ENCODE measurements around the gene MAP3K4. TPM values are rescaled to one million over a fixed set of nuclear protein-coding genes. Genes with fewer than 3 reads are reported as not detected.

Gene MAP3K4
- total and polyA plus RNA-seq, 2 donors from 2014 or later, result 13.0 to 52.8 TPM

DNA sequence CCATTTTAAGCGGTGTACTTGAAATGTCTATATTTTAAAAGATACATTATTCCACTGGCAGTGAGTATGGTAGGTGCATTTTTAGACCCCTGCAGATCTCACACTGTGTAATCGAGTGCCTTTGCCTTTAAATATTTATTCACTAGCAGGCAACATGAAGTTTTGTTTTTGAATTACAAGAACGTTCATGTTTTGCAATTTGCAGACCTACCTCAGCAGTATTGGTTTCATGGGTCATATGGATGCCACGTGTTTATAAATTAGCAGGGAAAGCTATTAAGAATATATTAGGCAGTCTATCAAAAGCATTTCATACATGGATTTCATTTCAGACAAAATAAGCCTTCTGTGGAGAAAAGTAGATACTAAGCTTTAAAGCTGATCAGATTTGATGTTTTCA is 7.2 kb downstream of the MAP3K4 start:
- intact Hi-C loops (cut with DNase I), result no loop called here
- TF ChIP-seq CTCF (IDR thresholded peaks at IDR 0.05; ENCODE audit: borderline replicate concordance, extremely low read depth, insufficient read depth), result no peak
- DNase-seq, result no peak
- H3K36me3 ChIP-seq (ENCODE audit: control insufficient read depth in 2 of 3, insufficient read depth in 3 of 3, low read length in 3 of 3), result no peaks in the 10 kb centered on the region
- H3K27me3 ChIP-seq (ENCODE audit: control insufficient read depth, insufficient read depth, low read length), result no peaks in the 10 kb centered on the region
- no peak overlapping the region for H3K4me3 ChIP-seq (ENCODE audit: low read length in 3 of 3)
- peaks cover 0 to 6% (median 5%) of the 10 kb centered on the region in 3 donors for H3K4me1 ChIP-seq (ENCODE audit: control insufficient read depth in 2 of 3, insufficient read depth in 2 of 3, low read depth in 1 of 3, low read length in 3 of 3)
- no peak overlapping the region for H3K9ac ChIP-seq (ENCODE audit: low read length in 3 of 3)
- FAIRE-seq, result no peak
- H3K9me3 ChIP-seq (ENCODE audit: control insufficient read depth in 2 of 3, insufficient read depth in 1 of 3, low read length in 3 of 3), result no peaks in the 10 kb centered on the region
- no peak overlapping the region for H3K27ac ChIP-seq (ENCODE audit: low read depth in 2 of 2, low read length in 2 of 2)

GRCh38 chr6:160999516-160999915 is 7.9 kb downstream of the MAP3K4 start:
- Histone ChIP-seq H3K27ac (ENCODE audit: low read depth in 2 of 2, low read length in 2 of 2) (no peak overlapping the region), H3K36me3 (ENCODE audit: control insufficient read depth in 2 of 3, insufficient read depth in 3 of 3, low read length in 3 of 3) (no peaks in the 10 kb centered on the region), H3K27me3 (ENCODE audit: control insufficient read depth, insufficient read depth, low read length) (no peaks in the 10 kb centered on the region), H3K9me3 (ENCODE audit: control insufficient read depth in 2 of 3, insufficient read depth in 1 of 3, low read length in 3 of 3) (no peaks in the 10 kb centered on the region), H3K9ac (ENCODE audit: low read length in 3 of 3) (no peak overlapping the region), H3K4me3 (ENCODE audit: low read length in 3 of 3) (no peak overlapping the region), H3K4me1 (ENCODE audit: control insufficient read depth in 2 of 3, insufficient read depth in 2 of 3, low read depth in 1 of 3, low read length in 3 of 3) (peaks cover 0 to 6% (median 5%) of the 10 kb centered on the region in 3 donors)
- no peak for TF ChIP-seq CTCF (IDR thresholded peaks at IDR 0.05; ENCODE audit: borderline replicate concordance, extremely low read depth, insufficient read depth)
- intact Hi-C loops (cut with DNase I), result no loop called here
- FAIRE-seq (no peak), DNase-seq (no peak)

- intact Hi-C loops (cut with DNase I), result no loop called here
- no peak for TF ChIP-seq CTCF (IDR thresholded peaks at IDR 0.05; ENCODE audit: borderline replicate concordance, extremely low read depth, insufficient read depth)
- FAIRE-seq, result no peak
- Histone ChIP-seq H3K4me3 (ENCODE audit: low read length in 3 of 3) (no peak overlapping the region), H3K9me3 (ENCODE audit: control insufficient read depth in 2 of 3, insufficient read depth in 1 of 3, low read length in 3 of 3) (no peaks in the 10 kb centered on the region), H3K36me3 (ENCODE audit: control insufficient read depth in 2 of 3, insufficient read depth in 3 of 3, low read length in 3 of 3) (no peaks in the 10 kb centered on the region), H3K27ac (ENCODE audit: low read depth in 2 of 2, low read length in 2 of 2) (no peak overlapping the region), H3K9ac (ENCODE audit: low read length in 3 of 3) (no peak overlapping the region), H3K27me3 (ENCODE audit: control insufficient read depth, insufficient read depth, low read length) (no peaks in the 10 kb centered on the region), H3K4me1 (ENCODE audit: control insufficient read depth in 2 of 3, insufficient read depth in 2 of 3, low read depth in 1 of 3, low read length in 3 of 3) (peaks cover 0 to 5% (median 3%) of the 10 kb centered on the region in 3 donors)
- DNase-seq, result no peak
Observed at GRCh38 chr6:161000632-161001031, 9.1 kb downstream of the MAP3K4 start.

DNA sequence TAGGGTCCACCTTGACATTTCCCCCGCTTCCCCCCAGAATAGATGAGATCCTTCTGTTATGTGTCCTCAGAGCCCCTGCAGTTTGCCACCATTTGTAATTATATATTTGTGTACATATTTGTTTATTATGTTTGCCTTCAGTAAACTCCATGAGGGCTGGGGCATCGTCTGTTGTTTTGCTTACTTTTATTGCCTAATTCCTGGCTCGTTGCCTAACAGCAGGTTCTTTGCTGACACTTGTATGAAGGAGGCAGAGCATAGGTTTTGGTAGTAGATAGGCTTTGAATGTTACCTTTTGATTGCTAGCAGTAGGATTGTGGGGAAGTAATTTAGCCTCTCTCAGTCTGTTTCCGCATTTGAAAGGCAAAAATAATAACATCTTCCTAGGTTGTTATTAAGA is 9.9 kb downstream of the MAP3K4 start:
- FAIRE-seq (no peak), DNase-seq (no peak)
- Histone ChIP-seq H3K27ac (ENCODE audit: low read depth in 2 of 2, low read length in 2 of 2) (no peak overlapping the region), H3K4me3 (ENCODE audit: low read length in 3 of 3) (no peak overlapping the region), H3K36me3 (ENCODE audit: control insufficient read depth in 2 of 3, insufficient read depth in 3 of 3, low read length in 3 of 3) (no peaks in the 10 kb centered on the region), H3K27me3 (ENCODE audit: control insufficient read depth, insufficient read depth, low read length) (no peaks in the 10 kb centered on the region), H3K4me1 (ENCODE audit: control insufficient read depth in 2 of 3, insufficient read depth in 2 of 3, low read depth in 1 of 3, low read length in 3 of 3) (peaks cover 0 to 5% (median 3%) of the 10 kb centered on the region in 3 donors), H3K9ac (ENCODE audit: low read length in 3 of 3) (no peak overlapping the region), H3K9me3 (ENCODE audit: control insufficient read depth in 2 of 3, insufficient read depth in 1 of 3, low read length in 3 of 3) (no peaks in the 10 kb centered on the region)
- intact Hi-C loops (cut with DNase I), result no loop called here
- no peak for TF ChIP-seq CTCF (IDR thresholded peaks at IDR 0.05; ENCODE audit: borderline replicate concordance, extremely low read depth, insufficient read depth)
